SK-N-SH treated with all-trans-retinoic acid at 6 μM for 48 hours (cell line): Measurements from ENCODE around the gene PUS3.

Experiments used
- ARNTL ChIP-seq: fragments of 450-650 bp; formaldehyde crosslinking; IDR thresholded peaks from 2 replicates; pipeline ENCODE4 v1.5.0; 2020; ENCODE audit warnings: low read depth, mild to moderate bottlenecking, moderate library complexity, borderline replicate concordance
- CSDC2 ChIP-seq: fragments of 250-450 bp; sonication (Bioruptor Pico); IDR thresholded peaks from 2 replicates; pipeline ENCODE4 v1.5.0; 2020; ENCODE audit warnings: mild to moderate bottlenecking, moderate library complexity
- OSR1 ChIP-seq: fragments of 250-450 bp; sonication (Bioruptor Pico); IDR thresholded peaks from 2 replicates; pipeline ENCODE4 v1.8.0; 2022; ENCODE audit warnings: moderate library complexity, mild to moderate bottlenecking, inconsistent platforms
- PPARA ChIP-seq: fragments of 250-450 bp; sonication (Bioruptor Pico); IDR thresholded peaks from 2 replicates; pipeline ENCODE4 v1.5.0; 2020; ENCODE audit warnings: mild to moderate bottlenecking, borderline replicate concordance
- ZFP3 ChIP-seq: fragments of 250-450 bp; sonication (Bioruptor Pico); IDR thresholded peaks from 2 replicates; pipeline ENCODE4 v1.5.0; 2020; ENCODE audit warnings: mild to moderate bottlenecking, moderate library complexity
- ZFP30 ChIP-seq: fragments of 450-650 bp; formaldehyde crosslinking; IDR thresholded peaks from 2 replicates; pipeline ENCODE4 v1.5.0; 2022; ENCODE audit warnings: mild to moderate bottlenecking, moderate library complexity
- ZNF565 ChIP-seq: fragments of 450-650 bp; formaldehyde crosslinking; conservative IDR thresholded peaks from 2 replicates; pipeline ENCODE4 v1.5.0; 2020; ENCODE audit warnings: low read depth, mild to moderate bottlenecking, moderate library complexity
- TF ChIP-seq, protein P1 (sequence below): fragments of 250-450 bp; sonication (Bioruptor Pico); IDR thresholded peaks from 2 replicates; pipeline ENCODE4 v1.8.0; 2020; ENCODE audit warnings: mild to moderate bottlenecking, moderate library complexity, borderline replicate concordance
- TF ChIP-seq, protein P2 (sequence below): fragments of 250-450 bp; sonication (Bioruptor Pico); IDR thresholded peaks from 2 replicates; pipeline ENCODE4 v1.5.1; 2020; ENCODE audit warnings: low read depth, mild to moderate bottlenecking, moderate library complexity
- TF ChIP-seq, protein P3 (sequence below): fragments of 250-450 bp; sonication (Bioruptor Pico); IDR thresholded peaks from 2 replicates; pipeline ENCODE4 v1.5.1; 2021; ENCODE audit warnings: mild to moderate bottlenecking, moderate library complexity

DNA sequence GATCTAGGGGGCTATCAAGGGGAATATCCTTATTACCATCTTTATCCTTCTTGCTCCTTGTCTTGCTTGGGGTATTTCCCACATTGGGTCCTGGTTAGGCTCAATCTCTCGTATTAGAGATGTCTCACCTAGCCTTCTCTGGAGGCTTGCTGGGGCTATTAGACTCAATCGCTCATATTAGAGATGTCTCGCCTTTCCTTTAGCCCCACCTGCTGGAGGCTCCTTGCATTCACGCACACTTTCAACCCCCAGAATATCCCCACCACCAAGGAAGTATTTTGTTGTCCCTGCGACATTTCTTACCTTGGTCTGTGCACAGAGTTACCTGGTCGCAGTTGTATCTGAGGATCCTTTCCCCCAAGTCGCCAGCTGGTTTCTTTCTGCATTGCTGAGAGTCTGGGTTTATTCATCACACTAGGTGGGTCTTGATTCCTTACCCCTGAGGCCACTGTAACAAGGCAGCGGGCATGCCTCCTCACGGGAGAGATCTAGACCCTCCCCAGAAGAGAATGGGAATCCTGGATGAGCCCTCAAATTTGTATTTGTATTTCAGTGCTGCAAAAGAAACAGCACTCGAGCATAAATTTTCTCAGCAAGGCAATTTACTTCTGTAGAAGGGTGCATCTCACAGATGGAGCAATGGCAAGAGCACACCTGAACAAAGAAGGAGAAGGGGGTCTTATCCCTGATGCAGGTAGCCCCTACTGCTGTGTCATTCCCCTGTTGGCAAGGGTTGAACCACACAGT, 31.4 kb downstream of the PUS3 start:
- TF ChIP-seq ARNTL (no peak), ZFP3 (CRISPR knock-in tag) (no peak), ZFP30 (no peak), CSDC2 (no peak), ZNF565 (CRISPR knock-in tag) (no peak), PPARA (no peak), OSR1 (no peak)
- TF ChIP-seq, protein P1, sequence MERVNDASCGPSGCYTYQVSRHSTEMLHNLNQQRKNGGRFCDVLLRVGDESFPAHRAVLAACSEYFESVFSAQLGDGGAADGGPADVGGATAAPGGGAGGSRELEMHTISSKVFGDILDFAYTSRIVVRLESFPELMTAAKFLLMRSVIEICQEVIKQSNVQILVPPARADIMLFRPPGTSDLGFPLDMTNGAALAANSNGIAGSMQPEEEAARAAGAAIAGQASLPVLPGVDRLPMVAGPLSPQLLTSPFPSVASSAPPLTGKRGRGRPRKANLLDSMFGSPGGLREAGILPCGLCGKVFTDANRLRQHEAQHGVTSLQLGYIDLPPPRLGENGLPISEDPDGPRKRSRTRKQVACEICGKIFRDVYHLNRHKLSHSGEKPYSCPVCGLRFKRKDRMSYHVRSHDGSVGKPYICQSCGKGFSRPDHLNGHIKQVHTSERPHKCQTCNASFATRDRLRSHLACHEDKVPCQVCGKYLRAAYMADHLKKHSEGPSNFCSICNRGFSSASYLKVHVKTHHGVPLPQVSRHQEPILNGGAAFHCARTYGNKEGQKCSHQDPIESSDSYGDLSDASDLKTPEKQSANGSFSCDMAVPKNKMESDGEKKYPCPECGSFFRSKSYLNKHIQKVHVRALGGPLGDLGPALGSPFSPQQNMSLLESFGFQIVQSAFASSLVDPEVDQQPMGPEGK (CRISPR knock-in tag) = no peak
- TF ChIP-seq, protein P2, sequence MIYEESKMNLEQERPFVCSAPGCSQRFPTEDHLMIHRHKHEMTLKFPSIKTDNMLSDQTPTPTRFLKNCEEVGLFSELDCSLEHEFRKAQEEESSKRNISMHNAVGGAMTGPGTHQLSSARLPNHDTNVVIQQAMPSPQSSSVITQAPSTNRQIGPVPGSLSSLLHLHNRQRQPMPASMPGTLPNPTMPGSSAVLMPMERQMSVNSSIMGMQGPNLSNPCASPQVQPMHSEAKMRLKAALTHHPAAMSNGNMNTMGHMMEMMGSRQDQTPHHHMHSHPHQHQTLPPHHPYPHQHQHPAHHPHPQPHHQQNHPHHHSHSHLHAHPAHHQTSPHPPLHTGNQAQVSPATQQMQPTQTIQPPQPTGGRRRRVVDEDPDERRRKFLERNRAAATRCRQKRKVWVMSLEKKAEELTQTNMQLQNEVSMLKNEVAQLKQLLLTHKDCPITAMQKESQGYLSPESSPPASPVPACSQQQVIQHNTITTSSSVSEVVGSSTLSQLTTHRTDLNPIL (CRISPR knock-in tag) = no peak
- TF ChIP-seq, protein P3, sequence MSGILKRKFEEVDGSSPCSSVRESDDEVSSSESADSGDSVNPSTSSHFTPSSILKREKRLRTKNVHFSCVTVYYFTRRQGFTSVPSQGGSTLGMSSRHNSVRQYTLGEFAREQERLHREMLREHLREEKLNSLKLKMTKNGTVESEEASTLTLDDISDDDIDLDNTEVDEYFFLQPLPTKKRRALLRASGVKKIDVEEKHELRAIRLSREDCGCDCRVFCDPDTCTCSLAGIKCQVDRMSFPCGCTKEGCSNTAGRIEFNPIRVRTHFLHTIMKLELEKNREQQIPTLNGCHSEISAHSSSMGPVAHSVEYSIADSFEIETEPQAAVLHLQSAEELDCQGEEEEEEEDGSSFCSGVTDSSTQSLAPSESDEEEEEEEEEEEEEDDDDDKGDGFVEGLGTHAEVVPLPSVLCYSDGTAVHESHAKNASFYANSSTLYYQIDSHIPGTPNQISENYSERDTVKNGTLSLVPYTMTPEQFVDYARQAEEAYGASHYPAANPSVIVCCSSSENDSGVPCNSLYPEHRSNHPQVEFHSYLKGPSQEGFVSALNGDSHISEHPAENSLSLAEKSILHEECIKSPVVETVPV = no peak
